Measurements from ENCODE around the gene KRTAP12-4.

Gene KRTAP12-4

GRCh38 chr21:44681861-44682579 lies 27.6 kb upstream of the KRTAP12-4 start, which contains the start of gene KRTAP12-1:
Gene KRTAP12-1 (minus strand): TSS chr21:44682163. CDS start chr21:44682123, 40 bp downstream.
- no peak within 1 kb of the TSS for H3K4me3 ChIP-seq (ENCODE audit: low read depth, low read length)
- TF ChIP-seq CTCF (IDR thresholded peaks at IDR 0.05; ENCODE audit: insufficient read depth, low read length, missing control alignments) = no peak
- CTCF ChIA-PET = interaction anchor here (1.2 kb wide), 1 partner anchor 13 kb away, joined by 3 read pairs; no protein-coding TSS in a partner anchor
- no peak for DNase-seq (ENCODE audit: low read depth, low spot score)
- POLR2A ChIA-PET = no interaction called here

GRCh38 chr21:44681152-44681551 lies 26.7 kb upstream of the KRTAP12-4 start:
- CTCF ChIA-PET = no interaction called here
- no peak overlapping the region for H3K4me3 ChIP-seq (ENCODE audit: low read depth, low read length)
- no peak for DNase-seq (ENCODE audit: low read depth, low spot score)
- no peak for TF ChIP-seq CTCF (IDR thresholded peaks at IDR 0.05; ENCODE audit: insufficient read depth, low read length, missing control alignments)
- POLR2A ChIA-PET = no interaction called here

GRCh38 chr21:44677881-44678280 lies 23.4 kb upstream of the KRTAP12-4 start:
- ChIA-PET CTCF (no interaction called here), POLR2A (no interaction called here)
- DNase-seq (ENCODE audit: low read depth, low spot score) = no peak
- TF ChIP-seq CTCF (IDR thresholded peaks at IDR 0.05; ENCODE audit: insufficient read depth, low read length, missing control alignments) = no peak
- no peak overlapping the region for H3K4me3 ChIP-seq (ENCODE audit: low read depth, low read length)

- TF ChIP-seq CTCF (IDR thresholded peaks at IDR 0.05; ENCODE audit: insufficient read depth, low read length, missing control alignments) = no peak
- CTCF ChIA-PET = no interaction called here
- POLR2A ChIA-PET = no interaction called here
These were observed 17.5 kb upstream of the KRTAP12-4 start for GRCh38 chr21:44671911-44672310.

GRCh38 chr21:44670642-44671432 lies 16.4 kb upstream of the KRTAP12-4 start:
- no peak overlapping the region for H3K4me3 ChIP-seq (ENCODE audit: low read depth, low read length)
- CTCF ChIA-PET = no interaction called here
- POLR2A ChIA-PET = no interaction called here
- no peak for TF ChIP-seq CTCF (IDR thresholded peaks at IDR 0.05; ENCODE audit: insufficient read depth, low read length, missing control alignments)
- DNase-seq (ENCODE audit: low read depth, low spot score) = no peak

More at GRCh38 chr21:44671911-44672310, 17.5 kb upstream of the KRTAP12-4 start:
- H3K4me3 ChIP-seq (ENCODE audit: low read depth, low read length) = no peak overlapping the region
- no peak for DNase-seq (ENCODE audit: low read depth, low spot score)

GRCh38 chr21:44667612-44668011 lies 13.2 kb upstream of the KRTAP12-4 start:
- no peak overlapping the region for H3K4me3 ChIP-seq (ENCODE audit: low read depth, low read length)
- POLR2A ChIA-PET = no interaction called here
- CTCF ChIA-PET = no interaction called here
- DNase-seq (ENCODE audit: low read depth, low spot score) = no peak
- no peak for TF ChIP-seq CTCF (IDR thresholded peaks at IDR 0.05; ENCODE audit: insufficient read depth, low read length, missing control alignments)
